Hematopoietic multipotent progenitor cell treated with erythropoietin and hydrocortisone succinate and interleukin-3 and kit ligand, for 8 days (in vitro differentiated cells): Measurements from ENCODE around the gene PPP1R9A.

Source experiments
- DNase-seq: peaks from one replicate; pipeline ENCODE4 v3.0.0-alpha.2; 2015

The PPP1R9A gene

DNA sequence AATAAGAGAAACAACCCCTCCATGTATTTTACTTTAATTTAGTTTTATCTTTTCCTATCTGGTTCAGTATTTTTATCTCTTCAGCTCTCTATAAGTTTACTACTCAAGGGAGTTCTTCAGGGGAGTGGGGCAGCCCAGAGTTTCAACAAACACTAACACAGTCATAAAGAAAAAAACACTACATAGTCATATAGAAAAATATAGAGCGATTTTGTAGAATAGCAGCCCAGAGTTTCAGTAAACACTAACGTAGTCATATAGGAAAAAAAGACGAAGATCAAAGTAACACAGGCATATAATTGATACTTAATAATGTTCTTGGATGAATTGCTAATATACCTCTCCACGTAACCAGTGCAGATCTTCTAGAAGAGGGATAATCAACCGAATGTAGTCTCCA, 362.2 kb downstream of the PPP1R9A start:
- DNase-seq = no peak

DNA sequence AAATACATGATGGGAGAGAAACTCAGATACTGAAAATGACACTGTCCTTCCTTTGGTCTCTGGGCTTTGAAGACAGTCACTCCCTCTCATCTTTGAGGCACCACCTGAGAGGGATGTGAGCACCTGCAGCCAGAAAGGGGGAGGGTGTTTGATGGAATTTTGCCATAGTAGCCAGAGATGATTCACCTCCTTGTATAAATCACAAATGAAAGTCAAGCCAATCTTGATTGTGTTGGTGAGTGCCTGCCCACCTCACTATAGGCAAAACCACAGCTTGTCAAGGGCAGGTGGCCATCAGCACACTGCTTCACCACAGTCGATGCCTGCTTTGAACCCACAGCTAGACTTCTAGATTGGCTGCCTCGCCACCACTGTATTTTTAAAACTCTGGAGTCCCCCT, 368.7 kb downstream of the PPP1R9A start:
- no peak for DNase-seq

DNA sequence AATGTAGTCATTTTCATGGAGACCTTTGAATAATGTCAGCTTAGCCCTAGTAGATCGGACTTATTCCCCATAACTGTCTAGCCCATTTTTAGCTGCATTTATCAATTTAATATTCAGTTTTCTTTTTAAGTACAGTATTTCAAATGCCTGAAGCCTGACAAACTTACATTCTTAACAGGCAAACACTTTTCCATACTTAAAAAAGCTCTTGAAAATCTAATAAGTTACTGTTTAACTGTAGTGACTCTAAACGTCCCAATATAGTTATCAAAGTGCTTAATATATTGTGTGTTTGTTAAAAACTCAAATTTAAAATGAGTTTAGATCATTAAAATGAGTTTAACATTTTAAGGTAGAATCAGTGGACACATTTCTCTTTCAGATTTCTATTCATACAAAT, 372.0 kb downstream of the PPP1R9A start:
- no peak for DNase-seq

DNA sequence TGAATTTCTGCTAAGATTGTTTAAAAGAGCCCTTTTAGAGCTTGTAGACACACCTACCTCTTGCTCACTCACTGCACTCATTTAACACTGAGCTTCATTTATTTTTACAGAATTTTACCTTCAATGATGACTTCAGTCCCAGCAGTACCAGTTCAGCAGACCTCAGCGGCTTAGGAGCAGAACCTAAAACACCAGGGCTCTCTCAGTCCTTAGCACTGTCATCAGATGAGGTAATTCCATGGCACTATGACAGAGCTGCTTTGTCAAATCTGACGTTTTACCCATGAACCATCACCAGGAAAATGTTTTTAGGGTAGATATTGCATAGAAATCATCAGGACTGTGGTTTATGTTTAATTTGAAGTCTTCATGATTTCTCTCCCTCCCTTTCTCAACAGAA, 378.7 kb downstream of the PPP1R9A start:
- no peak for DNase-seq

DNA sequence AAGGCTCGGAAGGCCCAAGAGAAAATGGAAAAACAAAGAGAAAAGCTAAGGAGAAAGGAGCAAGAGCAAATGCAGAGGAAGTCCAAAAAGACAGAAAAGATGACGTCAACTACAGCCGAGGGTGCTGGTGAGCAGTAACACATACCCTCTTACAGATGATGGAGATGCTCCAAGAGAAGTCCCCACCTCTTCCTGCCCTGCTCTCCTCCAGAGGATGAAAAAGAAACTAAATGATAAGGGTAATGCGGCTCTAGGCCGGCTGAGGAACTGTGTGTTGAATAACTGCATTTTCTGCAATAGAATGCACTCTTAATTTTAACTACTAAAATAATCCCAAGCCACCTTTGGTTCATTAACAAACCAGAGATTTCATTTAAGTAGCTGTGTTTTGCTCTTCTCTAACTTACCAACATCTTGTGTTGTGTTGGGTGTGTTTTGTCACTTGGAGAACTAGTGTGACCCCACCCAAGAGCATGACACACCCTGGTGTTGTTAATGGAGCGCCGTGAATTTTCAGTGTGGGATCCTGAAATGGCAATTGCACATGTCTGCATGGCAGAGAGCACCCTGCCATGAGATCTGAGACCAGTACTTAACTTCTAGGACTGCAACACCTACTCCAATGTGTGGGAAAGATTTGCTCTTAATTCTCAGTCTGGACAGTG, 382.9 kb downstream of the PPP1R9A start:
- no peak for DNase-seq

DNA sequence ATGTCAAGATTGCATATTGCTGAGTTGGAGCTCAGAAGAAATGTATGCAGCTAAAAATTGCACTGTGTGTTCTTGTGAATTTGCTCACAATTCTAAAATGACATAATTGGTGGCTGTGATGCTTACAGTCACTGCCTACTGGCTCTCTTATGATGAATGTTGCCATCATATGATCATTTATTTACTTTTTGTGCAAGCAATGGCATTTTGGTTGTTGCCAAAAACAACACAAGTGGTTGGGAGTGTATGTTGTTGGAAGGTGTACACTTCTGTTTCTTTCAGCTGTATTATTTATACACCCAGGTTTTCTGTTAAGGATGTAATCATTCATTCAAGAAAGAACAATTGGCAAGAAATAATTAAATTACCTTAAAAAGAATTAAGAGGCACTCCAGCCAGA, 388.0 kb downstream of the PPP1R9A start:
- DNase-seq = no peak

DNA sequence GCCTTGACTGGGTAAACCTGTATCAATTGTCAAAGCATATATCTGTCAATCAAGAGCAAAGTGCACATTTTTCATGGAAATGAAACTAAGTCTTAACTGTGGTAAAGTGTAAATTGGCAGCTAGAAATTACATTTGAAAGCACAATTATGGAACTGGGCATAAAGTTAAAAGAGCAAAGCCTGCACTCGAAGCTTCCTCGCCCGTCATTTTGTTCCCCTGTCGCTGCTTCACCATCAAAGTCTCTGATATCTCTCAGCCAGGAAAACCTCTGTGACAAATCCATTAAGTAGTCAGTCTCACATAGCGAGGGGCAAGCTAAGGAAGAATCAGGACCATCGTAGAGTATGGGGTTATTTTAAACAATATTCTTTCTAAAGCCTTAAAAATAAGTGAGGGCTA, 389.1 kb downstream of the PPP1R9A start:
- DNase-seq = no peak

DNA sequence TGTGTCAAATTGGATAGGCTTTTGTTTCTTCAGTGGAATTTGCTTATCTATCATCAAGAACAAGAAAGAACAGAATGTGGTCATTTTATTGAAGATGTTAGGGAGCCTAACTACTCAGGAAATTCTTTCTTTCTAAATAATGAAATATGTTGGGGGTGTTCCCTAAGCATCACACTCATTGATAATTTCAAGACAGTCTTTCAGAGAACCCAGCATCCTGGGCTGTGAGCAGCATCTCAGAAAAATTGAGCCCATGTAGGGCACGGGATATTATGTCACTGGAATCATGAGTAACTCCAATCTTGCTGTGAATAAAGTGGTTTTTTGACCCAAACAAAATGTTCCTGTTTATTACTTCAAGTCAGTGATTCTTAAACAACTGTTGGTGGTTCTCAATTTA, 389.6 kb downstream of the PPP1R9A start:
- no peak for DNase-seq

DNA sequence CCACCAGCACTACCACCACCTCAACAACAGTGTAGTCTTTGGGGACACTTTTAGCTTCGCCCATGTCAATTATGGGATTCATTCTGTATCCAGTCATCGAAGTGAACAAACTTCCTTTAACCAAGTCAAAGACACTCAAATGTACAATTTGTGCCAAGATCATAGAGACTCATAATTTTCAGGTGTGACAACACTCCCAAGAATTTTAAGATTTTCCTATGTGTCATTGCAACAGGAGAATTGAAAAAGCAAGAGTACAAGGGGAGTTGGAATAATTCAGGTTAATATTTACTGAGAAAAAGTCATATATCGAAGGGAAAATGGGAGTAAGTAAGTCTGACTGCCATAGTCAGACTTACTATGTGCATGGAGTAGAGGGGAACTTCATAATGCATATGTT, 390.7 kb downstream of the PPP1R9A start:
- no peak for DNase-seq

DNA sequence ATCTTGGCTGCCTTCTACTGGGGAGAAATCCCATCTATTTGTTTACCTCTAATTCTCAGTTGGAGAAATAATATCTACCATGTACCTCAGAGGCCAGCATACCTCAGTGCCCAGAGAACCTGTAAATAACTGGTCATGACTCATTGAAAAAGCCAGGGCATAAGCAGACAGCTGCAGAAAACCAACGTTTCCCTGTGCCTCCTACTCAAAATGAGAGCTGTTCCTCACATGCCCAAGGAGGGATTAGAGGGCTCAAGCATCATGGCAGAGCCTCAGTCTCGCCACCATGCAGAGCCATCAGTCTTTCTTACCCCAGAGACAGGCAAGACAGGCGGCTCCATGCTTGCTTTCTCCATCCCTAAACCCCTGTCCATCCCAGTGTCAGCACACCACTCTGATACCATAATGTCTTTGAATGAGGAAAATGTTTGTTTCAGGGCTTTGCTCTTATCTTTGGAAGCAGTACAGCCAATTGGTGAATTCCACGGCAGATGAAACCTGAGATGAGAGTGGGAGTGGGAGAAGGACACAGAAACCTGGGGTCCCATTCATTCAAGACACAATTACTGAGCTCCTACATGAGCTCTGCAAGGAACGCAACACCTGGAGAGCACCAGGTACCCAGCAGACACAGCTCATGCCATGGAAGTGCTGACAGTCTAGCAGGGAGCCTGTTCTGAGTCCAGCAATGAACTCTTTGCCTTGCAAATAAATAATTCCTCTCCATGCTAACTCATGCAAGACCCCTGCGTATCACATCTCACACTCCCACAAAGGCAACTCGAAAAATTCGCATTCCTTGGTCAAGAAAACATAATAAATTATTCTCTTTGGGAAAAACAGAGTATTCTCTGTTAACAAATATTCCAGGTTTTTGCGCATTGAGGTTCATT, 395.9 kb downstream of the PPP1R9A start:
- DNase-seq = no peak

DNA sequence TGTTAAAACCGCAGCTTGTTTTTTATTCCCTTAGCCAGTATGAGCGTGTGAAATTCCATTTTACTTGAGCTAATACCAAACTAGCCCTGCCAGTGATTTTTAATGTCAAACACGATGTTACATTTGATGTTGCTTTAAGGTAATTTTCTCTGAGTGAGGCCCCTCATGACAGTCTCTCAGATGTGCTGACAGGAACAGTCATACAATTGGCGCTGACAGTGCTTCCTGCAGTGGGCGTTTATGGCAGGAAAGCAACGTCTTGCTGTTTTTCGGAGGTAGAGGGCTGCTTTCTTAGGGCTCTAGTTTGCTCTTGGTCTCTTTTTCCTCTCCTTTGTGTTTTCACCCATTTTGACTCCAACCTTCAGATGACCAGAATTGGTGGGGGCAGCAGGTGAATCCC, 397.6 kb downstream of the PPP1R9A start:
- DNase-seq = no peak

DNA sequence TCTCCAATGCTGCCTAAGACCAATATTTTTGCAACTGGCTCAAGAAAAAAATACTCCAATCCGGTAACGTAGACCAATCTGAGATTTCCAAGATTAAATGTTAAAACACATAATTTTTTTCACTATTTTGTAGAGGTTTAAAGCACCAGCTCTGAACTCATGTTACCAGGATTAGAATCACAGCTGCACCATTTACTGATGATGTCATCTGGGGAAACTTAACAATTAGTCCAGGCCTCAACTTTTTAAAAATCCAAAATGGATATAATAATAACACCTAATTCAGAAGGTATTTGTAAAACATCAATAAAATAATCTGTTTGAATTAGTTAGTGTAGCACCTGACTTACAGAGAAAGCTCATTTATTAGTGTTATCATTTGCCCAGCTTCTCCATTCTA, 402.6 kb downstream of the PPP1R9A start:
- no peak for DNase-seq

DNA sequence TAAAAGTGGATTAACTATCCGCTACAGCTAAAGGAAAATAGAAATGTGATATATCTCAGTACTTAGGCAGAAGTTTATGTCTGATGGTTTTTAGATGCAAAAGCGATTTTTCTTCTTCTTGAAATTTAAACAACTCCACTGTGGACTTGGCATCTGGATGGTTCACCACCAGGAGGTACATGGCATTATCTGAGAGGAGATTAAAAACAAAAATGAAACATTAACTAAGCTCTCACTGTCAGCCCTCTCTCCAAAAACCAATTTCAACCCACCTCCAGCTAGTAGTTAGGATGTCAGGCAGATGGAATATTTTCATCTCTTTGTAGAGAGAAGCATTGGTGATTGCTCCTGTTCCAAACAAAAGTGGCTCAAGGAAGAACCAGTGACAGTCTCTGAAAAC, 404.0 kb downstream of the PPP1R9A start:
- DNase-seq = no peak

DNA sequence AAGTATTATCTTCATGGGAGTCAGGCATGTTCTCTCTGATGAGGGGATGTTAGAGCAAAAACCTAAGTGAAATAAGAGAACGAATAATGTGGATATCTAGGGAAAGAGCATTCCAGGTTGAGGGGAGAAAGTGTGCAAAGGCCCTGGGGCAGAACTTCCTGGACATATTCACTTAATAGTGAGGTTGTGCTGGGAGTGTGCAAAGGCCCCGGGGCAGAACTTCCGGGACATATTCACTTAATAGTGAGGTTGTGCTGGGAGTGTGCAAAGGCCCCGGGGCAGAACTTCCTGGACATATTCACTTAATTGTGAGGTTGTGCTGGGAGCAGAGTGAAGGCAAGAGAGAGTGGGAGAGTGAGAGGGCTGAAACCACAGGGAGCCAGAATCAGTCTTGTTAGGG, 405.2 kb downstream of the PPP1R9A start:
- no peak for DNase-seq

DNA sequence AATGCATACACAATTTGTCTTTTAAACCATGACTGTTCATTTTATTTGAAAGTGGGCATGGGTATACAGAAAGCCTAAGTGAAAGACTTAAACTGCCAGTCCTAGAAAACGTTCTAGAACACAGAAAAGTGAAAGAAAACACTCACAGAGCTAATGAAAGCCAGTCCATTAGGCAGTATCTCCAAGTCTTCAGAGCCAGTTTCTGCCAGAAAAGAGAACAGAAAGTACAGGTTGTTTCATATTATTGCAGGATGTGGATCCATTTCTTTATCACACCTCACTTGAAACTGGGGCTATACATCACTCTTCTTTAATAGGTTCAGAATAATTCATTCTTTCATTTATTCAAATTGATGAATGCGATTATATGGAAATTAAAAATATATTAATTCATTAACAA, 409.2 kb downstream of the PPP1R9A start:
- no peak for DNase-seq

DNA sequence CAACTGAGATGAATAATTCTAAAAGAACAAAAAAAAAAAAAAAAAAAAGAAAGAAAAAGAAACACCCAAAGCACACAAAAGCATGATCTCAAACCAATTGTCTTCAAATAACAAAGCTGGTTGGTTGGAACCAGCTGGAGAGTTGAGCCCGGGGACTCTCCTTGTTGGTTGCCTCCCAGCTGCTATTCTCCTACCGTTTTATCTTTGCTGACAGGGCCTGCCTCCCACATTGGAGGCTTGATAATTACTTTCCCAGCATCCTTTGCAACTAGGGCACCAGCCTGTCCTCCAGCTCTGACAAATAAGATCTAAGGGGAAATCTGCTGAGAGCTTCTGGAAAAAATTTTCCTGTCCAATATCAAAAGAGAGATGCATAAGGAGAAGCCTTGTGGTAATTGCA, 410.2 kb downstream of the PPP1R9A start:
- peak; percentile 47 for DNase-seq

DNA sequence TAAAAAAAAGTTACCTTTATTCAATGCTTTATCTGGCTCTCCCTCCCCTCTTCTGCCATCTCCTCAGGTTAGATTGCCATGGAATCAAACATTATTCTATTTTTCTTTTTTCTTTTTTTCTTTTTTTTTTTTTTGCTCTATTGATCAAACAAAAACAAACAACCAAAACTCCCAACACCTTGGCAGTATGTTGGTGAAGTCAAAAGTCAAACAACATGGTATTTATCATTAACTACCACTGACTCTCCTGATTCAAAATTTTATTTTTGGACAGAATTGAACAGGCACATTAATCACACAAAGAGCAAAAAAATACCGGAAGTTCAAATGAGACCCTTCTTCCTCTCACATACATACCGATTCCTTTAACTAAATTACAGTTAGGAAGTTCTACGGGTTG, 410.6 kb downstream of the PPP1R9A start:
- no peak for DNase-seq

DNA sequence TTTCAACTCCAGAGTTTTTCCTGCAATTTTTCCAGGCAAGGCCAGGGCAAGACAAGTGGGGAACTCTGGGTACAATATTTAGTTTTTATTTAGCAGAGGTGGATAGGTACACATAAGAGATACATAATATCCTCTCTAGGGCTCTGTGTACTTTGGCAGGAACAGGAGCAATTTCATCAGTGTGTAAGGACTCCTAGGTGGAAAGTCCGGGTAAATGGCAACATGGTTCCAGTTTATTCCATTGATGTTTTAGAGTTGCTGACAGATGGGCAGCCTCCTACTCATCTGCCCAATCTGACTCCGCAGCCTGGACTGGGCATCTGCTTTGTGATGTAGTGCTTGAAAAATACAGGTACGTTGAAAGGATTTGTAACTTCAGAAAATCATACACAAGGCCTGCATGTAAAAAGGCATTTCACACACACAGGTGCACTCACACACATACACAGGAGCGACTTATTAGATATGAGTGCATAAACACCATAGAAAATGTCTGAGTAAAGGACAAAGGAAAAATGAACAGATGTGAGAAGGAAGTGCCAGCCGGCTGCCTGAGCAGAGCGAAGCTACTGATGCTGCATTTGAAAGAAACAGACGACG, 411.2 kb downstream of the PPP1R9A start:
- DNase-seq = no peak

DNA sequence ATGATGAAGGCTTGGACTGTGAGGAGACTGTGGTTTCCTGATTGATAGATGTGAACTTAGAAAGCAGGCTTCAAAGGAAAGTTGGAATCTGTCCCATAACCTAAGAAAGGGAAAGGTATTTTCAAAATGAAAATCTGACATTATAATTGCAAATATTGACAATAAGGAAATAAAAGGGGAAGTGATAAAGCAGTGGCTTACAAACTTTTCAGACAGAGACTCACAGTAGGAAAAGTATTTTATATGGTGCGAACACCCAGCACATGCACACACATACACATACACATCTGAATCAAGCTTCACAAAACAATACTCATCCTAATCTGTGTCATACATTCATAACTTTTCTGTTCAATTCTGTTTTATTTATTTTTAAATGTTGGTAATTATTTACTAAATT, 412.2 kb downstream of the PPP1R9A start:
- DNase-seq = no peak

DNA sequence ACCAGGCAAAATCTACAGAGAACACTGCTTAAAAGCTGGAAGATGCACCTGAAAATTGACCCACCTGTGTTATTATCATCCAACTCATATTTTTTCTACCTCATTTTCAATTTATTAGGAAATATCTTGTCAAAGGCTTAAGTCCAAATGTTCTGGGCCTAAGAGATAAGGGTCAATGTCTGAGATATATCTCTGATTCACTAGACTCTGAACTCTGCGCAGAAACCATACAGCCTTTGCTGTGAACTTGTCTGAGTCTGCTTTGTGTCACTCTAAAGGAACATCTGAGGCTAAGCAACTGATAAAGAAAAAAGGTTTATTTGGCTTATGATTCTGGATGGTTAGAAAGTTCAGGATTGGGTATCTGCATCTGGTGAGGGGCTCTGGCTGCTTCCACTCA, 413.3 kb downstream of the PPP1R9A start:
- no peak for DNase-seq

DNA sequence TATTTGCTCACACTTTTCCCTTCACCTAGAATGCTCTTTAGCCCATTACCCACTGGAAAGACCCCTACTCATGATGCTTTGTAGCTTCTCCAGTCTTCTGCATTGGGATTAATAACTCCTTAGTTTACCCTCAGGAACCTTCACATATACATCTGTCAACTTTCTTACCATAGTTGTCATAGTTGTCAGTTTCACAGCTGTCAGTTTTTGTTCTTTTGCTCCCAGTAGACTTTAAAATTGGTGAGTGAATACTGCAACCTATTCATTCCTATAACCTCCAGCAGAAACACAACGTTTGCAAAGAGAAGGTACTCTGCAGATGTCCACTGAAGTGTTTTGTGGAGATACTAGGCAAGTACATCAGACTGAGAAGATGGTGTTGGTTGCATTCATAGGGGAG, 414.3 kb downstream of the PPP1R9A start:
- DNase-seq = no peak

DNA sequence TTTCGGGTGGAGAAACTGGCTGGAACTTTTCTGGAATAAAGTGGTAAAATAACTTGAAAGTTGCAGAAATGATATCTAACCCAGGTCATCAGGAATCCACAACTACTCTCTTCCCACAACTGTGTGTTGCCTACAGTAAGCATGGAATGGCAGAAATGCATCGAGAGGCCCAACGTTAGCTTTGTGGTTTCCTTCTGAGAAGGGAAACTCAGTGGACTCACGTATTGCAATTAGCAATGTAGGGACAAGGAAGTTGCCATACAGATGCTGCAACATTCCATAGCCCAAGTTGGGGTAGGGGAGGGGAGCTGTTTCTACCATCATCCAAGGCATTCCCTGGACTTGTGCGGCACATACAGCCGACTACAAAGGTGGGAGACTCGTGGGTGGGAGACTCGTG, 415.0 kb downstream of the PPP1R9A start:
- DNase-seq = no peak

DNA sequence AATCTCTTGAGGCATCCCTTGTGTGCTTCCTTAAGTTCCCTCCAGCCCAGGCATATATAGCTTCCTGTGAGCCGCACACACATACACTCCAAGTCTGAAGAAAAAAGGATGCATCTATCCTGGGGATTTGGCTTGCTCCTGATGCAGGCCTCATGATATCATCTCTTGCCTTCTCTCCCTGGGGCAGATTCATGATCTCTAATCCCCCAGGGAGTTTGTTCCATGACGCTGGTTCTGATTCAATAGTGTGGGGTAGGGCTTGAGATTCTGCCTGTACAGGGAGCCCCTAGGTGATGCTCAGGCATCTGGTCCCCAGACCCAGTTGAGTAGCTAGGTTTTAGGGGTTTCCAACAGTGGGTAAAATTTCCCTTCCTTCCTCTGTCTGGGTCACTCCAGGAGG, 415.5 kb downstream of the PPP1R9A start:
- DNase-seq = no peak

DNA sequence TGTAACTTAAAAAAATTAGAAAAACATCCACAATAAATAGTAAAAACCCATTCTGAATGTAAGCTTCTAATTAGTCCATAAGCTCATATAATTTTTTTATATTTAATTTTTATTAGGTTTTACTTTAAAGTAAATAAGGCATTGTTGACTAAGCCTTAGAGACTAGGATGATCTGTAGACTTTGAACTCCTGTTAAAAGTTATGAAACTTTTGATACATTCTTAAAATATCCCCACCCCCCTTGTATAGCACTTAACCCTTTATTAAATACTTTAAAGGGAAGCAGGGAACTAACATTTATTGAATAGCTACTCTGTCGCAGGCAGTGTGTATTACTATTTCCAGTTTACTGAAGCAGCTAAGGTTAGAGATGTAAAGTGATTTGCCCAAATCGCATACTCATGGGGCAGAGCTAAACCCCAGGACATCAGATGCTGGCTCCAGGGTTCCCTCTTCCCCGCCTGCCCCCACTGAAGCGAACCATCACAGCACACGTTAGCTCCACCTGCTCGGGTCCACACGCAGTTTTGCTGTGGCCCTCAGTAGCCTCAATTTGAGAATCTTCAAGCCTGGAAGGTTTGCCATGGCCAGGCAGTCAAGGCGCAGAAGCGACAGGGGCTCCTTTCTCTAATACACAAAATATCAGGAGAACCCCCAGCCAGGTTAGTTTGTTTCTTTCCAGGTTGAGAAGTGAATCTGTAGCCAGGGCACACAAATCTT, 416.2 kb downstream of the PPP1R9A start:
- DNase-seq = no peak
